Lung (tissue), 12 donors: Measurements from ENCODE around the gene TBRG4. TPM values are rescaled to one million over a fixed set of nuclear protein-coding genes. Genes with fewer than 3 reads are reported as not detected.

Source experiments
- ATAC-seq: fragments of 200-7000 bp; cut with Tn5 transposase; one replicate; pipeline ENCODE4 v1.9.1; 2020; ENCODE audit warnings: moderate number of reproducible peaks; ENCODE audit not compliant: insufficient read depth, low FRiP score
- DNase-seq, 3 donors: peaks; one replicate each; pipeline ENCODE4 v3.0.0-alpha.2; 2013 to 2017
- H3K27ac ChIP-seq, 2 donors: one replicate each; pipeline ENCODE4 v1.5.1; 2013; ENCODE audit warnings: mild to moderate bottlenecking in 2 of 2, moderate library complexity in 2 of 2, control low read depth in 1 of 2, inconsistent platforms in 1 of 2, low read depth in 1 of 2, low read length in 1 of 2
- H3K27me3 ChIP-seq, 3 donors: one replicate each; pipeline ENCODE4 v1.5.1; 2013; ENCODE audit warnings: low read length in 2 of 3; ENCODE audit not compliant: control insufficient read depth in 3 of 3, insufficient read depth in 3 of 3
- H3K36me3 ChIP-seq, 4 donors: one replicate each; pipeline ENCODE4 v1.5.1; 2013; ENCODE audit warnings: low read length in 4 of 4, mild to moderate bottlenecking in 1 of 4, moderate library complexity in 1 of 4; ENCODE audit not compliant: control insufficient read depth in 4 of 4, insufficient read depth in 4 of 4
- H3K4me1 ChIP-seq, 5 donors: one replicate each; pipeline ENCODE4 v1.5.1; 2013; ENCODE audit warnings: low read length in 5 of 5, mild to moderate bottlenecking in 2 of 5, moderate library complexity in 1 of 5; ENCODE audit not compliant: control insufficient read depth in 5 of 5, insufficient read depth in 5 of 5
- H3K4me3 ChIP-seq: one replicate; pipeline ENCODE4 v1.5.1; 2013; ENCODE audit warnings: mild to moderate bottlenecking, control low read depth, moderate library complexity
- H3K9ac ChIP-seq, 2 donors: one replicate each; pipeline ENCODE4 v1.5.1; 2013; ENCODE audit warnings: low read length in 2 of 2, control low read depth in 1 of 2; ENCODE audit not compliant: insufficient read depth in 1 of 2
- H3K9me3 ChIP-seq, 4 donors: one replicate each; pipeline ENCODE4 v1.5.1; 2013; ENCODE audit warnings: low read length in 3 of 4, mild to moderate bottlenecking in 1 of 4, moderate library complexity in 1 of 4; ENCODE audit not compliant: control insufficient read depth in 4 of 4, insufficient read depth in 3 of 4
- CTCF ChIP-seq: IDR thresholded peaks from 2 replicates; pipeline ENCODE4 v1.5.1; 2012; ENCODE audit warnings: mild to moderate bottlenecking; ENCODE audit errors: control extremely low read depth, extremely low read depth
- WGBS, 2 donors: extraction: QIAGEN DNeasy Blood & Tissue Kit; methylation state at CpG; one replicate each; pipeline ENCODE4 v1.1.7; 2013; 5-methylcytosine and 5-hydroxymethylcytosine counted together
- polyA plus RNA-seq, 2 donors: library from polyadenylated mRNA; stranded (reverse); fragments of 200-250 nt; gene quantifications; one replicate each; pipeline ENCODE4 v1.2.1, GENCODE V29; 2013
- total RNA-seq, 2 donors: library from RNA; depleted of rRNA in 1 of 2; stranded (reverse); fragments of >200 nt in 1 of 2; gene quantifications; one replicate each; pipeline ENCODE4 v1.2.1, GENCODE V29; 2014 to 2021
- donor health status: control.
- donor health status: control.
- donor health status: Bipolar disorder and iron deficiency.
- donor health status: healthy.
- donor health status: DM: yes; HTN: yes; CAD: no.

The TBRG4 gene
- total and polyA plus RNA-seq, 4 donors = 32.2 to 65.6 (median 46.9) TPM

GRCh38 chr7:45132708-45133320, 21.3 kb upstream of the TBRG4 start:
- DNase-seq (no peak), ATAC-seq (no peak)
- no peak for TF ChIP-seq CTCF
- Histone ChIP-seq H3K27ac (no peak overlapping the region), H3K4me3 (no peak overlapping the region), H3K4me1 (no peaks in the 10 kb centered on the region), H3K27me3 (no peaks in the 10 kb centered on the region), H3K9me3 (no peaks in the 10 kb centered on the region), H3K36me3 (no peaks in the 10 kb centered on the region), H3K9ac (no peak overlapping the region)
- WGBS, 2 donors = 80 to 87% methylated on average over 8 of the region's 8 CpGs

- TF ChIP-seq CTCF = no peak
- H3K27me3 ChIP-seq = no peaks in the 10 kb centered on the region
- H3K27ac ChIP-seq = no peak overlapping the region
- H3K9ac ChIP-seq = no peak overlapping the region
- H3K4me3 ChIP-seq = no peak overlapping the region
- no peaks in the 10 kb centered on the region for H3K9me3 ChIP-seq
- ATAC-seq (no peak), DNase-seq (no peak)
- H3K4me1 ChIP-seq = no peaks in the 10 kb centered on the region
- H3K36me3 ChIP-seq = no peaks in the 10 kb centered on the region
- 81 to 89% methylated on average over 4 of the region's 4 CpGs for WGBS, 2 donors
These were observed 20.4 kb upstream of the TBRG4 start for GRCh38 chr7:45131891-45132290.

- DNase-seq (no peak), ATAC-seq (no peak)
- no peak for TF ChIP-seq CTCF
- no peak overlapping the region for H3K27ac ChIP-seq
- H3K9ac ChIP-seq = no peak overlapping the region
- no peaks in the 10 kb centered on the region for H3K27me3 ChIP-seq
- H3K36me3 ChIP-seq = no peaks in the 10 kb centered on the region
- no peak overlapping the region for H3K4me3 ChIP-seq
- H3K9me3 ChIP-seq = no peaks in the 10 kb centered on the region
- no peaks in the 10 kb centered on the region for H3K4me1 ChIP-seq
- WGBS, 2 donors = 83 to 93% methylated on average over 9 of the region's 9 CpGs
These were observed 19.4 kb upstream of the TBRG4 start for GRCh38 chr7:45130910-45131309.

- Histone ChIP-seq H3K9ac (no peak overlapping the region), H3K4me1 (no peaks in the 10 kb centered on the region), H3K4me3 (no peak overlapping the region), H3K36me3 (no peaks in the 10 kb centered on the region), H3K27me3 (no peaks in the 10 kb centered on the region), H3K27ac (no peak overlapping the region), H3K9me3 (no peaks in the 10 kb centered on the region)
- 80 to 91% methylated on average over 12 of the region's 12 CpGs for WGBS, 2 donors
- TF ChIP-seq CTCF = no peak
- DNase-seq (no peak), ATAC-seq (no peak)
These were observed 18.4 kb upstream of the TBRG4 start for GRCh38 chr7:45129906-45130305.
